ENCODE measurements around the gene KRT15.

KRT15 gene

GRCh38 chr17:41523787-41524186, 5.1 kb upstream of the KRT15 start:
- DNase-seq, result no peak

GRCh38 chr17:41523225-41523593, 4.5 kb upstream of the KRT15 start:
- no peak for DNase-seq

- no peak for DNase-seq
These were observed 3.9 kb upstream of the KRT15 start for GRCh38 chr17:41522301-41523224.

- no peak for DNase-seq
These were observed 3.0 kb upstream of the KRT15 start for GRCh38 chr17:41521574-41522261.

GRCh38 chr17:41520821-41521521, 2.3 kb upstream of the KRT15 start:
- no peak for DNase-seq

GRCh38 chr17:41519501-41520224, 973 bp upstream of the KRT15 start:
- DNase-seq, result no peak

- DNase-seq, result no peak
These were observed 659 bp downstream of the KRT15 start for GRCh38 chr17:41518031-41518430.

- DNase-seq, result no peak
These were observed 1.8 kb downstream of the KRT15 start for GRCh38 chr17:41516830-41517283.

GRCh38 chr17:41516147-41516829, 2.4 kb downstream of the KRT15 start:
- DNase-seq, result no peak

- DNase-seq, result no peak
These were observed 5.5 kb downstream of the KRT15 start for GRCh38 chr17:41513168-41513547.

GRCh38 chr17:41512546-41513167, 6.0 kb downstream of the KRT15 start:
- DNase-seq, result no peak

- no peak for DNase-seq
These were observed 7.0 kb downstream of the KRT15 start for GRCh38 chr17:41511716-41512115.

- no peak for DNase-seq
These were observed 7.6 kb downstream of the KRT15 start for GRCh38 chr17:41511116-41511515.

- DNase-seq, result no peak
These were observed 8.2 kb downstream of the KRT15 start for GRCh38 chr17:41510251-41511065.

- no peak for DNase-seq
These were observed 11.3 kb downstream of the KRT15 start for GRCh38 chr17:41507315-41507880.

- DNase-seq, result no peak
These were observed 12.6 kb downstream of the KRT15 start for GRCh38 chr17:41505809-41506767.

GRCh38 chr17:41505007-41505808, 13.5 kb downstream of the KRT15 start, which contains the start of gene KRT13:
KRT13 (minus strand) TSS chr17:41505612; CDS start chr17:41505550, 62 bp downstream.
- no peak for DNase-seq
